Measurements from ENCODE around the gene RNF223.
A peak's percentile ranks its signal among the peaks of the same experiment; 100 is the strongest.

Gene RNF223

GRCh38 chr1:1088801-1089680 lies 14.9 kb upstream of the RNF223 start:
- no peak for DNase-seq (ENCODE audit: insufficient read length, low spot score)
- TF ChIP-seq POLR2A (IDR thresholded peaks at IDR 0.05; ENCODE audit: low read depth, low read length): no peak
- no peak for TF ChIP-seq POLR2AphosphoS5 (IDR thresholded peaks at IDR 0.05; ENCODE audit: low read depth, low read length)
- TF ChIP-seq PAX5 (IDR thresholded peaks at IDR 0.05; ENCODE audit: insufficient read depth, low read length, severe bottlenecking): no peak
- TF ChIP-seq SPI1 (IDR thresholded peaks at IDR 0.05; ENCODE audit: low read depth, low read length): no peak
- TF ChIP-seq TAF1 (IDR thresholded peaks at IDR 0.05; ENCODE audit: low read depth, low read length): no peak
- no peak for TF ChIP-seq POU2F2 (IDR thresholded peaks at IDR 0.05; ENCODE audit: low read depth, low read length)
- FAIRE-seq: no peak

GRCh38 chr1:1088029-1088800 lies 14.1 kb upstream of the RNF223 start:
- peak; percentile 27 for DNase-seq (ENCODE audit: insufficient read length, low spot score)
- TF ChIP-seq PAX5 (IDR thresholded peaks at IDR 0.05; ENCODE audit: insufficient read depth, low read length, severe bottlenecking): no peak
- no peak for TF ChIP-seq TAF1 (IDR thresholded peaks at IDR 0.05; ENCODE audit: low read depth, low read length)
- TF ChIP-seq POLR2A (IDR thresholded peaks at IDR 0.05; ENCODE audit: low read depth, low read length): no peak
- TF ChIP-seq POU2F2 (IDR thresholded peaks at IDR 0.05; ENCODE audit: low read depth, low read length): no peak
- no peak for TF ChIP-seq SPI1 (IDR thresholded peaks at IDR 0.05; ENCODE audit: low read depth, low read length)
- no peak for TF ChIP-seq POLR2AphosphoS5 (IDR thresholded peaks at IDR 0.05; ENCODE audit: low read depth, low read length)
- FAIRE-seq: no peak

GRCh38 chr1:1087351-1088028 lies 13.4 kb upstream of the RNF223 start:
- no peak for FAIRE-seq
- no peak for DNase-seq (ENCODE audit: insufficient read length, low spot score)
- TF ChIP-seq TAF1 (IDR thresholded peaks at IDR 0.05; ENCODE audit: low read depth, low read length): no peak
- no peak for TF ChIP-seq POLR2A (IDR thresholded peaks at IDR 0.05; ENCODE audit: low read depth, low read length)
- TF ChIP-seq POU2F2 (IDR thresholded peaks at IDR 0.05; ENCODE audit: low read depth, low read length): no peak
- TF ChIP-seq SPI1 (IDR thresholded peaks at IDR 0.05; ENCODE audit: low read depth, low read length): no peak
- TF ChIP-seq POLR2AphosphoS5 (IDR thresholded peaks at IDR 0.05; ENCODE audit: low read depth, low read length): no peak
- TF ChIP-seq PAX5 (IDR thresholded peaks at IDR 0.05; ENCODE audit: insufficient read depth, low read length, severe bottlenecking): no peak

- DNase-seq (ENCODE audit: insufficient read length, low spot score): no peak
- FAIRE-seq: no peak
- TF ChIP-seq POU2F2 (IDR thresholded peaks at IDR 0.05; ENCODE audit: low read depth, low read length) (no peak), TAF1 (IDR thresholded peaks at IDR 0.05; ENCODE audit: low read depth, low read length) (no peak), POLR2AphosphoS5 (IDR thresholded peaks at IDR 0.05; ENCODE audit: low read depth, low read length) (no peak), POLR2A (IDR thresholded peaks at IDR 0.05; ENCODE audit: low read depth, low read length) (no peak), PAX5 (IDR thresholded peaks at IDR 0.05; ENCODE audit: insufficient read depth, low read length, severe bottlenecking) (no peak), SPI1 (IDR thresholded peaks at IDR 0.05; ENCODE audit: low read depth, low read length) (no peak)
These were observed 12.8 kb upstream of the RNF223 start for GRCh38 chr1:1086911-1087341.

- DNase-seq (ENCODE audit: insufficient read length, low spot score) (peak; percentile 29), FAIRE-seq (no peak)
- TF ChIP-seq POLR2AphosphoS5 (IDR thresholded peaks at IDR 0.05; ENCODE audit: low read depth, low read length): no peak
- no peak for TF ChIP-seq TAF1 (IDR thresholded peaks at IDR 0.05; ENCODE audit: low read depth, low read length)
- TF ChIP-seq SPI1 (IDR thresholded peaks at IDR 0.05; ENCODE audit: low read depth, low read length): no peak
- TF ChIP-seq PAX5 (IDR thresholded peaks at IDR 0.05; ENCODE audit: insufficient read depth, low read length, severe bottlenecking): no peak
- TF ChIP-seq POLR2A (IDR thresholded peaks at IDR 0.05; ENCODE audit: low read depth, low read length): no peak
- no peak for TF ChIP-seq POU2F2 (IDR thresholded peaks at IDR 0.05; ENCODE audit: low read depth, low read length)
These were observed 12.1 kb upstream of the RNF223 start for GRCh38 chr1:1085911-1086841.

GRCh38 chr1:1085171-1085841 lies 11.2 kb upstream of the RNF223 start:
- TF ChIP-seq SPI1 (IDR thresholded peaks at IDR 0.05; ENCODE audit: low read depth, low read length): no peak
- TF ChIP-seq POLR2A (IDR thresholded peaks at IDR 0.05; ENCODE audit: low read depth, low read length): no peak
- no peak for TF ChIP-seq PAX5 (IDR thresholded peaks at IDR 0.05; ENCODE audit: insufficient read depth, low read length, severe bottlenecking)
- no peak for TF ChIP-seq TAF1 (IDR thresholded peaks at IDR 0.05; ENCODE audit: low read depth, low read length)
- no peak for TF ChIP-seq POU2F2 (IDR thresholded peaks at IDR 0.05; ENCODE audit: low read depth, low read length)
- TF ChIP-seq POLR2AphosphoS5 (IDR thresholded peaks at IDR 0.05; ENCODE audit: low read depth, low read length): no peak
- DNase-seq (ENCODE audit: insufficient read length, low spot score) (no peak), FAIRE-seq (no peak)

GRCh38 chr1:1084372-1085170 lies 10.5 kb upstream of the RNF223 start:
- DNase-seq (ENCODE audit: insufficient read length, low spot score): peak; percentile 18

More at GRCh38 chr1:1084372-1085170, 10.5 kb upstream of the RNF223 start:
- no peak for TF ChIP-seq PAX5 (IDR thresholded peaks at IDR 0.05; ENCODE audit: insufficient read depth, low read length, severe bottlenecking)
- no peak for FAIRE-seq

All from GM12891 (cell line).